CD4-positive, alpha-beta memory T cell (primary cell): Measurements from ENCODE around the gene PDZD4. TPM values are rescaled to one million over a fixed set of nuclear protein-coding genes. Genes with fewer than 3 reads are reported as not detected.

Experiments
- CTCF ChIA-PET: fragments of 350-600 bp; sonication (Branson Sonifier 250); formaldehyde crosslinking; loops from one replicate; lab custom pipeline; 2021; ENCODE audit warnings: inconsistent platforms; ENCODE audit not compliant: partially characterized antibody; lab: Charles Lee
- POLR2A ChIA-PET: fragments of 350-600 bp; sonication (Branson Sonifier 250); formaldehyde crosslinking; loops from one replicate; lab custom pipeline; 2021; ENCODE audit not compliant: partially characterized antibody; lab: Charles Lee
- DNase-seq, 5 donors: peaks; one replicate each; pipeline versions ENCODE4 v3.0.0 to v3.0.0-alpha.2; 2020 to 2022; ENCODE audit warnings: mixed read lengths in 1 of 5
- H3K27ac ChIP-seq: one replicate; pipeline ENCODE4 v1.7.0; 2013; ENCODE audit warnings: low read depth, low read length
- H3K27me3 ChIP-seq: 2 replicates; pipeline ENCODE4 v1.7.0; 2013; ENCODE audit warnings: mild to moderate bottlenecking, low read length, moderate library complexity; ENCODE audit not compliant: insufficient read depth
- H3K36me3 ChIP-seq: 2 replicates; pipeline ENCODE4 v1.7.0; 2013; ENCODE audit warnings: mild to moderate bottlenecking, low read length, moderate library complexity; ENCODE audit not compliant: insufficient read depth
- H3K4me1 ChIP-seq: 2 replicates; pipeline ENCODE4 v1.7.0; 2013; ENCODE audit warnings: mild to moderate bottlenecking, low read length, moderate library complexity; ENCODE audit not compliant: insufficient read depth
- H3K4me3 ChIP-seq, 2 donors: one replicate each; pipeline ENCODE4 v1.7.0; 2013; ENCODE audit warnings: low read length in 2 of 2, mild to moderate bottlenecking in 1 of 2
- H3K9me3 ChIP-seq, 2 donors: one replicate each; pipeline ENCODE4 v1.7.0; 2013; ENCODE audit warnings: low read length in 2 of 2, control low read depth in 1 of 2; ENCODE audit not compliant: control insufficient read depth in 1 of 2
- H3K27ac Mint-ChIP-seq, 7 donors: one replicate each; pipeline ENCODE4 v1.8.0; 2020 to 2021; ENCODE audit warnings: mixed read lengths in 7 of 7, mild to moderate bottlenecking in 6 of 7, inconsistent platforms in 3 of 7, moderate library complexity in 3 of 7
- H3K27me3 Mint-ChIP-seq, 2 donors: one replicate each; pipeline ENCODE4 v1.8.0; 2020 to 2021; ENCODE audit warnings: mixed read lengths in 2 of 2
- H3K36me3 Mint-ChIP-seq, 2 donors: one replicate each; pipeline ENCODE4 v1.8.0; 2020 to 2021; ENCODE audit warnings: mixed read lengths in 2 of 2, inconsistent platforms in 1 of 2, mild to moderate bottlenecking in 1 of 2
- H3K4me1 Mint-ChIP-seq, 4 donors: one replicate each; pipeline ENCODE4 v1.8.0; 2020 to 2021; ENCODE audit warnings: mixed read lengths in 4 of 4, mild to moderate bottlenecking in 1 of 4
- H3K4me3 Mint-ChIP-seq, 8 donors: one replicate each; pipeline ENCODE4 v1.8.0; 2020 to 2021; ENCODE audit warnings: mixed read lengths in 8 of 8, mild to moderate bottlenecking in 7 of 8, moderate library complexity in 6 of 8, inconsistent platforms in 3 of 8
- H3K9me3 Mint-ChIP-seq, 8 donors: one replicate each; pipeline ENCODE4 v1.8.0; 2020 to 2021; ENCODE audit warnings: mixed read lengths in 8 of 8, mild to moderate bottlenecking in 5 of 8, inconsistent platforms in 3 of 8, moderate library complexity in 1 of 8
- intact Hi-C: fragments of 100-400 bp; cut with micrococcal nuclease; formaldehyde crosslinking; loops from one replicate; pipeline ENCODE4 v1.15.1; 2023
- polyA plus RNA-seq, 2 donors: library from polyadenylated mRNA; unstranded; fragments of 300-500 nt; fragmentation: Illumina TruSeq; gene quantifications; one replicate each; pipeline ENCODE4 v1.2.3, GENCODE V29; 2021
- total RNA-seq, 2 experiments: library from RNA; stranded (reverse); gene quantifications; one replicate each; pipeline ENCODE4 v1.2.3, GENCODE V29; 2021

The PDZD4 gene
- total and polyA plus RNA-seq, 4 experiments from 2014 or later = 0.47 to 5.0 (median 3.5) TPM

DNA sequence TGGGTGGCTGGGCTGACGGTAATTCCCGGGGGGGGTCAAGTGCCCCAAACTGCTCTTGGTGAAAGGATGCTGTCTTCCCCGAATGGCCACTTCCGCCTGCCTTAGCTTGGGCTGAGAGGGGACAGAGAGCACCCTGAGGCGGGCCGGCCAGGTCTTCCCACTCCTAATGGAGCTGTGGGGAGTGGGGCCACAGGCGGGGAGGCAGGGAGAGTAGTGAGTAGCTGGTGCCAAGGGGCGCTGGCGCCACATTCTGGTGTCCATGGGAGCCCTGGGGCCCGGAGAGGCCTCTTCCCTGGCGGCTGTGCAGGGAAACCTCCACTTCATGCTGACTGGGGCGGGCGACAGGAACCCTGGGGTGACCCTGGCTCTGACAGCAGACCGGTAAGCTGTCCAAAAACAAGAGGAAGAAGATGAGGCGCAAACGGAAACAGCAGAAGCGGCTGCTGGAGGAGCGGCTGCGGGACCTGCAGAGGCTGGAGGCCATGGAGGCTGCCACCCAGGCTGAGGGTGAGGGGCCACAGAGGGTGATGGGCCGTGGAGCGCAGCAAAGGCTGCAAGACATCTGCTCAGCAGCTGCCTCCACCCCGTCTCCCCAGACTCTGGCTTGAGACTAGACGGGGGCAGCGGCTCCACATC, 46.8 kb downstream of the PDZD4 start:
- Histone ChIP-seq H3K9me3 (no peaks in the 10 kb centered on the region), H3K27me3 (no peaks in the 10 kb centered on the region), H3K4me3 (no peak overlapping the region), H3K27ac (no peak overlapping the region), H3K4me1 (no peaks in the 10 kb centered on the region), H3K36me3 (no peaks in the 10 kb centered on the region)
- CTCF ChIA-PET = no interaction called here
- no peak overlapping the region for H3K27ac Mint-ChIP-seq
- intact Hi-C loops = no loop called here
- peaks cover 4 to 10% of the 10 kb centered on the region in 2 donors for H3K36me3 Mint-ChIP-seq
- peaks cover 0 to 7% (median 4%) of the 10 kb centered on the region in 4 donors for H3K4me1 Mint-ChIP-seq
- H3K4me3 Mint-ChIP-seq = no peak overlapping the region
- no peak for DNase-seq
- peaks cover 3 to 6% of the 10 kb centered on the region in 2 donors for H3K27me3 Mint-ChIP-seq
- POLR2A ChIA-PET = no interaction called here
- H3K9me3 Mint-ChIP-seq = no peaks in the 10 kb centered on the region

DNA sequence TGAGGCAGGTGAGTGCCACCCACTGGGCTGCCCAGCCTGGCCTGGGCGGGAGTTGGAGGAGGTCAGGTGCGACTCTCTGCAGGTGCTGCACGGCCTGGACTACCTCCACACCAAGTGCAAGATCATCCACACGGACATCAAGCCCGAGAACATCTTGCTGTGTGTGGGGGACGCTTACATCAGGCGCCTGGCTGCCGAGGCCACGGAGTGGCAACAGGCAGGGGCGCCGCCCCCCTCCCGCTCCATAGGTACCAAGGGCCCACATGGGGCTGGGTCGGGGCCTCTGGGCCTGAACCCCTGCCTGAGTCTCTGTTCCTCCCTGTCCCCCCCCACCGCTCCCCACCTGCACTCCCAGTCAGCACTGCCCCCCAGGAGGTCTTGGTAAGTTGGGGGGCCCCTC, 47.5 kb downstream of the PDZD4 start:
- no peak overlapping the region for H3K27ac ChIP-seq
- Mint-ChIP-seq H3K9me3 (no peaks in the 10 kb centered on the region), H3K4me3 (no peak overlapping the region), H3K27ac (no peak overlapping the region), H3K36me3 (peaks cover 4 to 10% of the 10 kb centered on the region in 2 donors), H3K27me3 (peaks cover 3 to 6% of the 10 kb centered on the region in 2 donors), H3K4me1 (peaks cover 0 to 7% (median 4%) of the 10 kb centered on the region in 4 donors)
- ChIA-PET CTCF (no interaction called here), POLR2A (interaction anchor here (1.5 kb wide), 1 partner anchor 123 kb away, joined by 3 read pairs; no protein-coding TSS in a partner anchor)
- DNase-seq = no peak
- no peaks in the 10 kb centered on the region for H3K36me3 ChIP-seq
- intact Hi-C loops = no loop called here
- no peaks in the 10 kb centered on the region for H3K9me3 ChIP-seq
- H3K4me1 ChIP-seq = no peaks in the 10 kb centered on the region
- H3K27me3 ChIP-seq = no peaks in the 10 kb centered on the region
- H3K4me3 ChIP-seq = no peak overlapping the region

DNA sequence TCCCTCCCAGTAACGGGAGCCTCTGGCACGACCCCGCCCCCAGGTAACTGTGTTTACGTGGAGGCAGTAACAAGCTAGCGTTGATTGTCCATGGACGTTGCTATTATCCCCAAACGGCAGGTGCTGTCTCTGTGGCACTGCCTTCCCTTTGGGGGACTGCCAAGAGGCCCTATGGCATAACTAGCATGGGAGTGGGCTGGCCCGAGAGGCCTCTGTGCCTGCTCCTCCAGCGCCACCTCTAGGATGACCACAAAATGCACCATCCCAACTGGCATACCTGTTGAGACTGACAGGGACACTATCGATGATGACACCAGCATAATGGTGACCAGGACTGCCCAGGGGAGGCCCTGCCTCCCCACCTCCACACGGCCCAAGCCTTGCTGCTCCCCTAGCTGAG, 48.0 kb downstream of the PDZD4 start:
- Histone ChIP-seq H3K4me1 (no peaks in the 10 kb centered on the region), H3K27me3 (no peaks in the 10 kb centered on the region), H3K36me3 (no peaks in the 10 kb centered on the region), H3K9me3 (no peaks in the 10 kb centered on the region), H3K4me3 (no peak overlapping the region), H3K27ac (no peak overlapping the region)
- Mint-ChIP-seq H3K27ac (no peak overlapping the region), H3K9me3 (no peaks in the 10 kb centered on the region), H3K4me3 (no peak overlapping the region), H3K27me3 (peaks cover 3 to 6% of the 10 kb centered on the region in 2 donors), H3K4me1 (peaks cover 0 to 7% (median 4%) of the 10 kb centered on the region in 4 donors), H3K36me3 (peaks cover 4 to 9% of the 10 kb centered on the region in 2 donors)
- ChIA-PET POLR2A (interaction anchor here (0.7 to 1.5 kb wide), 2 partner anchors 10 to 124 kb away, joined by 3 read pairs; no protein-coding TSS in a partner anchor), CTCF (no interaction called here)
- DNase-seq = no peak
- intact Hi-C loops = no loop called here

DNA sequence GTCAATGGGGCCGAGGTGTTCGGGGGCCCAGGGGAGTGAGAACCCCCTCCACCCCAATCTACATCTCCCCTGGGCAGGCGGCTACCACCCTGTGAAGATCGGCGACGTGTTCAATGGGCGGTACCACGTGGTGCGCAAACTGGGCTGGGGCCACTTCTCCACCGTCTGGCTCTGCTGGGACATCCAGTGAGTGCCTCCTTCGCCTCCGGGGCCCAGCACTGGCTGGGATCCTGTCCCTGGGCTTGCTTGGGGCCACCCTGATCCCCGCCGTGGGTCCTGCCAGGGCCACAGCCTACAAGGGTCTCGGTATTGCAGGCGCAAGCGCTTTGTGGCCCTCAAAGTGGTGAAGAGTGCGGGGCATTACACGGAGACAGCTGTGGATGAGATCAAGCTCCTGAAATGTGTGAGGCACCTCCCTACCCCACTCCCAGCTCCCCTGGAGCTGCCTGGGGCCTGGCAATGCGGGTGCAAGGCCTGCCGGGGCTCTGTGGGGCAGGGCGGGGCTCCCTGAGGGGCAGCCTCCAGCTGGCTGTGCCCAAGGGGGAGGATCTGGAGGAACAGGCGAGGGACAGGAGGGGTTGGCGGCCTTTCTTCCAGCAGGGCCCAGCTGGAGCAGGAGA, 48.8 kb downstream of the PDZD4 start:
- Mint-ChIP-seq H3K27ac (no peak overlapping the region), H3K36me3 (peaks cover 3 to 6% of the 10 kb centered on the region in 2 donors), H3K4me1 (peaks cover 0 to 7% (median 4%) of the 10 kb centered on the region in 4 donors), H3K4me3 (no peak overlapping the region), H3K9me3 (no peaks in the 10 kb centered on the region), H3K27me3 (peaks cover 3 to 6% of the 10 kb centered on the region in 2 donors)
- intact Hi-C loops = no loop called here
- Histone ChIP-seq H3K4me1 (no peaks in the 10 kb centered on the region), H3K27me3 (no peaks in the 10 kb centered on the region), H3K4me3 (no peak overlapping the region), H3K9me3 (no peaks in the 10 kb centered on the region), H3K36me3 (no peaks in the 10 kb centered on the region), H3K27ac (no peak overlapping the region)
- ChIA-PET CTCF (no interaction called here), POLR2A (interaction anchor here (0.7 to 1.5 kb wide), 3 partner anchors 10 to 145 kb away, joined by 3 read pairs; partner anchors contain the start of gene ARHGAP4)
- no peak for DNase-seq

DNA sequence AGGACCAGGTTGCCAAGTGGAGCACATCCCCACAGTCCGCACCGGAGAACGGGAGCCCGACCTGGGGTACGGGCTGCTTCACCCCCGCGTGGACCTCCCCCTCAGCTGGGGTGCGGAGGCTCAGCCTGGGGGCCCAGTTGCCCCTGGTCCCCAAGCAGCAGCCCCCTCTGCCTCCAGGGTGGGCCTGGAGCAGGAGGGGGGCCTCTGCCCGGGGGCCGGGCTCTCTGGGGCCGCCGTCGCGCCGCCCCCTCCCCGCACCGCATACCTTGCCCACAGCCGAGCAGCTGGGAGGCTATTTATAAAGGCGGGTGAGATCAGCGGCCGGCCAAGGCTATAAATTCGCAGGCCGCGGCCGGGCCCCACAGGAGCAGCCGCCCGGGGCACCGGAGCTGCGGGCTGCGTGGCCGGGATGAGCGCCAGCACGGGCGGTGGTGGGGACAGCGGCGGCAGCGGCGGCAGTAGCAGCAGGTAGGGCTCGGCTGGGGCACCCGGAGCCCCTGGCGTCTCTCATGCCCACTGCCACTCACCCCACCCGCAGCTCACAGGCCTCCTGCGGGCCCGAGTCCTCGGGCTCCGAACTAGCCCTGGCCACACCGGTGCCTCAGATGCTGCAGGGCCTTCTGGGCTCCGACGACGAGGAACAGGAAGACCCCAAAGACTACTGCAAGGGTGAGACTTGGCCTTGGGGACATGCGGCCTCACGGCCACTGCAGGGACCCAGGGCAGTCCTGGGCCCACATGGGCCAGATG, 49.5 kb downstream of the PDZD4 start, which contains the start of gene SRPK3:
TSS of gene SRPK3 (plus strand) at position 364 of the 750 bp plus-strand sequence. CDS start at position 410, 46 bp downstream.
- Histone ChIP-seq H3K4me1 (no peaks in the 10 kb centered on the region), H3K4me3 (no peak within 1 kb of the TSS), H3K27me3 (no peaks in the 10 kb centered on the region), H3K27ac (no peak within 1 kb of the TSS), H3K9me3 (no peaks in the 10 kb centered on the region), H3K36me3 (no peaks in the 10 kb centered on the region)
- peaks cover 3 to 6% of the 10 kb centered on the region in 2 donors for H3K27me3 Mint-ChIP-seq
- intact Hi-C loops = no loop called here
- peaks cover 0 to 2% of the 10 kb centered on the region in 2 donors for H3K36me3 Mint-ChIP-seq
- POLR2A ChIA-PET = interaction anchor here (0.9 kb wide), 1 partner anchor 145 kb away, joined by 3 read pairs; the partner anchor contains the start of gene ARHGAP4
- no peaks in the 10 kb centered on the region for H3K9me3 Mint-ChIP-seq
- H3K27ac Mint-ChIP-seq = peak within 1 kb of the TSS in 1 of 7 donors; percentile 48
- no peak within 1 kb of the TSS for H3K4me3 Mint-ChIP-seq
- CTCF ChIA-PET = no interaction called here
- H3K4me1 Mint-ChIP-seq = peaks cover 0 to 7% (median 4%) of the 10 kb centered on the region in 4 donors
- DNase-seq = no peak

DNA sequence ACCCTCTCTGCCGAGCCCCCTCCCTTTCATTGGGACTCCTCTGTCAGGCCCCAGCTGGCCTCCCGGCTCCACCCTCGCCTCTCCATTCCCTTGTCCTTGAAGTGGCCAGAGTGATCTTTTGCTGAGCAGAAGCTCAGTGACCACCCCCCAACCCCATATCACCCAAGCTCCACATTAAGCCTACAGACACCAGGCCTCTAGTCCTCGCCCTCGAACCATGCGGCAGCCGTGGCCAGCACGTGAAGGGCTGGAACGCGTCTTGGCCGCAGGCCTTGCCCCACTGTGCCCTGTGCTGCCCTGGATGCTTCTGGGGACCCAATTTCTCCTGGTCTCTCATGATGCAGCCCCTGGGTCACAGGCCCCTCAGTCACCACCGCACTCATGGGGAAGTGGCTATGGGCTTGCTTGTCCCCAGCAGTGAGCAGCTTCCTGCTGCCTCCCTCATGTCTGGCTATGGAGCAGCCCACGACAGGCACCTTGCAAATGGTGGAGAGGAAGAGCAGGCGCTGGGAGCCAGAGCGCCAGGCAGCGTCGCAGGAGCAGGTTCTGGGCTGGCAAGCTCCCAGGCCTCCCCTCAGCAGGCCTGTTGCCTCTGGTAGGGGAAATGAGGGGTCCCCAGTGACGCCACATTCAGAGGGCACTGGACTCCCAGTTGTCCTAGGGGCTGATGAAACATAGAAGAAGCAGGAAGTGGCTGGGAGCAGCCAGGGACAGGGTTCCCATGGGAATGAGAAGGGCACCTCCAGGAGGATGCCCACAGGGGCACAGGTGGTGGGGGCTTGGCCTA, 50.3 kb downstream of the PDZD4 start:
- Mint-ChIP-seq H3K4me1 (peaks cover 0 to 7% (median 4%) of the 10 kb centered on the region in 4 donors), H3K9me3 (no peaks in the 10 kb centered on the region), H3K36me3 (no peaks in the 10 kb centered on the region), H3K27ac (peak overlapping the region in 2 of 7 donors; percentile 45 to 48), H3K4me3 (no peak overlapping the region), H3K27me3 (peaks cover 3 to 6% of the 10 kb centered on the region in 2 donors)
- no peaks in the 10 kb centered on the region for H3K4me1 ChIP-seq
- H3K4me3 ChIP-seq = no peak overlapping the region
- no peak overlapping the region for H3K27ac ChIP-seq
- ChIA-PET CTCF (no interaction called here), POLR2A (no interaction called here)
- intact Hi-C loops = no loop called here
- no peaks in the 10 kb centered on the region for H3K9me3 ChIP-seq
- H3K36me3 ChIP-seq = no peaks in the 10 kb centered on the region
- no peaks in the 10 kb centered on the region for H3K27me3 ChIP-seq
- DNase-seq = no peak
